Neural progenitor cell (in vitro differentiated cells): ENCODE data around the gene TMEM43.
"Not testable (repeated sequence)": the region's sequence is repeated elsewhere in the genome, so short reads cannot be mapped to it uniquely, and the experiment has no call there.

Experiments
- EZH2 ChIP-seq: fragments of 200-600 bp; sonication (generic); IDR thresholded peaks from 2 replicates; pipeline ENCODE4 v1.6.1; 2017; ENCODE audit warnings: antibody characterized with exemption, mild to moderate bottlenecking, moderate library complexity
- TF ChIP-seq, protein P1 (sequence below): fragments of 200-600 bp; sonication (generic); IDR thresholded peaks from 2 replicates; pipeline ENCODE4 v1.5.1; 2017; ENCODE audit warnings: antibody characterized with exemption, mild to moderate bottlenecking

DNA sequence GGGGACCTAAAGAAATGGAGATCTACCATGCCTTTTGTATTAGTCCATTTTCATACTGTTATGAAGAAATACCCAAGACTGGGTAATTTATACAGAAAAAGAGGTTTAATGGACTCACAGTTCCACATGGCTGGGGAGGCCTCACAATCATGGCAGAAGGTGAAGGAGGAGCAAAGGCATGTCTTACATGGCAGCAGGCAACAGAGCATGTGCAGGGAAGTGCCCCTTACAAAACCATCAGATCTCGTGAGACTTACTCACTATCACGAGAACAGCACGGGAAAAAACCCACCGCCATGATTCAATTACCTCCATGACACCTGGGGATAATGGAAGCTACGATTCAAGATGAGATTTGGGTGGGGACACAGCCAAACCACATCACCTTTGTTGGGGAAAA, 37.4 kb upstream of the TMEM43 start:
- not testable (repeated sequence) for TF ChIP-seq EZH2
- TF ChIP-seq, protein P1, sequence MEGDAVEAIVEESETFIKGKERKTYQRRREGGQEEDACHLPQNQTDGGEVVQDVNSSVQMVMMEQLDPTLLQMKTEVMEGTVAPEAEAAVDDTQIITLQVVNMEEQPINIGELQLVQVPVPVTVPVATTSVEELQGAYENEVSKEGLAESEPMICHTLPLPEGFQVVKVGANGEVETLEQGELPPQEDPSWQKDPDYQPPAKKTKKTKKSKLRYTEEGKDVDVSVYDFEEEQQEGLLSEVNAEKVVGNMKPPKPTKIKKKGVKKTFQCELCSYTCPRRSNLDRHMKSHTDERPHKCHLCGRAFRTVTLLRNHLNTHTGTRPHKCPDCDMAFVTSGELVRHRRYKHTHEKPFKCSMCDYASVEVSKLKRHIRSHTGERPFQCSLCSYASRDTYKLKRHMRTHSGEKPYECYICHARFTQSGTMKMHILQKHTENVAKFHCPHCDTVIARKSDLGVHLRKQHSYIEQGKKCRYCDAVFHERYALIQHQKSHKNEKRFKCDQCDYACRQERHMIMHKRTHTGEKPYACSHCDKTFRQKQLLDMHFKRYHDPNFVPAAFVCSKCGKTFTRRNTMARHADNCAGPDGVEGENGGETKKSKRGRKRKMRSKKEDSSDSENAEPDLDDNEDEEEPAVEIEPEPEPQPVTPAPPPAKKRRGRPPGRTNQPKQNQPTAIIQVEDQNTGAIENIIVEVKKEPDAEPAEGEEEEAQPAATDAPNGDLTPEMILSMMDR, result not testable (repeated sequence)
